WI38 (cell line): ENCODE data around the gene CD226.

ENCODE experiments used
- H3K4me3 ChIP-seq: 2 replicates; pipeline ENCODE4 v1.5.1; 2011; ENCODE audit warnings: low read depth, mild to moderate bottlenecking, control low read depth, low read length
- CTCF ChIP-seq: IDR thresholded peaks from 2 replicates; pipeline ENCODE4 v1.5.1; 2012; ENCODE audit warnings: low read depth, mild to moderate bottlenecking, control low read depth, low read length

CD226 gene

GRCh38 chr18:69878213-69878933 lies 69.3 kb downstream of the CD226 start:
- no peak overlapping the region for H3K4me3 ChIP-seq
- TF ChIP-seq CTCF: no peak

- TF ChIP-seq CTCF: no peak
- H3K4me3 ChIP-seq: no peak overlapping the region
These were observed 71.2 kb downstream of the CD226 start for GRCh38 chr18:69876490-69876889.

GRCh38 chr18:69874058-69874457 lies 73.6 kb downstream of the CD226 start:
- no peak for TF ChIP-seq CTCF

GRCh38 chr18:69872661-69873060 lies 75.0 kb downstream of the CD226 start:
- no peak for TF ChIP-seq CTCF
- no peak overlapping the region for H3K4me3 ChIP-seq

More at GRCh38 chr18:69874058-69874457, 73.6 kb downstream of the CD226 start:
- no peak overlapping the region for H3K4me3 ChIP-seq

- no peak for TF ChIP-seq CTCF
- no peak overlapping the region for H3K4me3 ChIP-seq
These were observed 76.3 kb downstream of the CD226 start for GRCh38 chr18:69871363-69871762.

GRCh38 chr18:69870736-69871135 lies 76.9 kb downstream of the CD226 start:
- H3K4me3 ChIP-seq: no peak overlapping the region

More at GRCh38 chr18:69870736-69871135, 76.9 kb downstream of the CD226 start:
- no peak for TF ChIP-seq CTCF
